HL-60 (cell line): Measurements from ENCODE around the gene PTGER2.

Experiments used
- DNase-seq, 2 experiments: peaks; one replicate each; pipeline ENCODE4 v3.0.0-alpha.2; 2010 to 2020; ENCODE audit warnings: low read depth in 1 of 2, low spot score in 1 of 2
- H3K27ac ChIP-seq: fragments of 250-450 bp; sonication (Bioruptor Pico); replicated peaks from 2 replicates; pipeline ENCODE4 v1.5.1; 2020; ENCODE audit warnings: mild to moderate bottlenecking, moderate library complexity
- H3K27me3 ChIP-seq: fragments of 250-450 bp; sonication (Bioruptor Pico); 2 replicates; pipeline ENCODE4 v1.5.1; 2021; ENCODE audit warnings: mild to moderate bottlenecking, moderate library complexity; ENCODE audit not compliant: insufficient read depth, poor library complexity, severe bottlenecking
- H3K4me3 ChIP-seq: replicated peaks from 2 replicates; pipeline ENCODE4 v1.5.1; 2011; ENCODE audit warnings: mild to moderate bottlenecking, control low read depth, low read length; ENCODE audit not compliant: insufficient read depth
- CTCF ChIP-seq: IDR thresholded peaks from one replicate; pipeline ENCODE4 v1.5.1; 2011; ENCODE audit warnings: low read length, control low read depth, inconsistent platforms; ENCODE audit not compliant: insufficient read depth
- GABPA ChIP-seq: IDR thresholded peaks from 2 replicates; pipeline ENCODE4 v1.6.1; 2012; ENCODE audit warnings: low read depth
- POLR2AphosphoS5 ChIP-seq: IDR thresholded peaks from 2 replicates; pipeline ENCODE4 v1.6.1; 2012; ENCODE audit warnings: low read depth
- REST ChIP-seq: IDR thresholded peaks from 2 replicates; pipeline ENCODE4 v1.6.1; 2012; ENCODE audit warnings: low read depth; ENCODE audit not compliant: insufficient replicate concordance
- SPI1 ChIP-seq: IDR thresholded peaks from 2 replicates; pipeline ENCODE4 v1.6.1; 2012; ENCODE audit warnings: low read depth, mild to moderate bottlenecking, borderline replicate concordance

Gene PTGER2

DNA sequence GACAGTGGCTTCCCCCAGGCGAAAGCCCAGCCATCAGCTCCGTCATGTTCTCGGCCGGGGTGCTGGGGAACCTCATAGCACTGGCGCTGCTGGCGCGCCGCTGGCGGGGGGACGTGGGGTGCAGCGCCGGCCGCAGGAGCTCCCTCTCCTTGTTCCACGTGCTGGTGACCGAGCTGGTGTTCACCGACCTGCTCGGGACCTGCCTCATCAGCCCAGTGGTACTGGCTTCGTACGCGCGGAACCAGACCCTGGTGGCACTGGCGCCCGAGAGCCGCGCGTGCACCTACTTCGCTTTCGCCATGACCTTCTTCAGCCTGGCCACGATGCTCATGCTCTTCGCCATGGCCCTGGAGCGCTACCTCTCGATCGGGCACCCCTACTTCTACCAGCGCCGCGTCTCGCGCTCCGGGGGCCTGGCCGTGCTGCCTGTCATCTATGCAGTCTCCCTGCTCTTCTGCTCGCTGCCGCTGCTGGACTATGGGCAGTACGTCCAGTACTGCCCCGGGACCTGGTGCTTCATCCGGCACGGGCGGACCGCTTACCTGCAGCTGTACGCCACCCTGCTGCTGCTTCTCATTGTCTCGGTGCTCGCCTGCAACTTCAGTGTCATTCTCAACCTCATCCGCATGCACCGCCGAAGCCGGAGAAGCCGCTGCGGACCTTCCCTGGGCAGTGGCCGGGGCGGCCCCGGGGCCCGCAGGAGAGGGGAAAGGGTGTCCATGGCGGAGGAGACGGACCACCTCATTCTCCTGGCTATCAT lies 663 bp downstream of the PTGER2 start:
- H3K27me3 ChIP-seq, result no peaks in the 10 kb centered on the region
- peak in 1 of 2 experiments; percentile 33 for DNase-seq
- peak overlapping the region; percentile 73 for H3K4me3 ChIP-seq
- TF ChIP-seq SPI1 (no peak), REST (peak; percentile 11), POLR2AphosphoS5 (peak; percentile 68)
- H3K27ac ChIP-seq, result peak overlapping the region; percentile 85

GRCh38 chr14:52315355-52315718 lies 1.2 kb downstream of the PTGER2 start:
- peak overlapping the region; percentile 73 for H3K4me3 ChIP-seq
- peak overlapping the region; percentile 85 for H3K27ac ChIP-seq
- TF ChIP-seq SPI1, result peak; percentile 91
- TF ChIP-seq GABPA, result no peak
- no peaks in the 10 kb centered on the region for H3K27me3 ChIP-seq
- peak; percentile 76 to 79 for DNase-seq

- TF ChIP-seq GABPA (no peak), POLR2AphosphoS5 (no peak), REST (no peak), SPI1 (no peak), CTCF (no peak)
- no peak for DNase-seq
- peak overlapping the region; percentile 1 for H3K4me3 ChIP-seq
- H3K27ac ChIP-seq, result peak overlapping the region; percentile 28
- H3K27me3 ChIP-seq, result no peaks in the 10 kb centered on the region
Measured at GRCh38 chr14:52318062-52318461, 4.0 kb downstream of the PTGER2 start.

- Histone ChIP-seq H3K27ac (no peak overlapping the region), H3K27me3 (no peaks in the 10 kb centered on the region), H3K4me3 (no peak overlapping the region)
- no peak for TF ChIP-seq CTCF
- no peak for TF ChIP-seq GABPA
- TF ChIP-seq REST, result no peak
- TF ChIP-seq SPI1, result no peak
- TF ChIP-seq POLR2AphosphoS5, result no peak
- no peak for DNase-seq
Measured at GRCh38 chr14:52318826-52319645, 4.9 kb downstream of the PTGER2 start.
